MCF 10A (cell line): ENCODE results near the gene PXMP4. TPM values are rescaled to one million over a fixed set of nuclear protein-coding genes. Genes with fewer than 3 reads are reported as not detected.

Experiments
- BruUV-seq: library from RNA; stranded (reverse); fragments of 400-500 nt; replicated peaks from 2 replicates; lab custom pipeline; 2021; lab: Mats Ljungman, UMichigan
- CTCF ChIA-PET: fragments of 300-600 bp; sonication (Branson Sonifier 250); formaldehyde crosslinking; extraction: SDS; loops from one replicate; lab custom pipeline; 2021; ENCODE audit warnings: antibody characterized with exemption, inconsistent platforms; lab: Yijun Ruan, JAX
- POLR2A ChIA-PET: fragments of 300-600, 350-650 bp; sonication (Branson Sonifier 250); formaldehyde crosslinking; extraction: SDS; loops from one replicate; lab custom pipeline; 2020; ENCODE audit warnings: antibody characterized with exemption, inconsistent platforms; lab: Yijun Ruan, JAX
- DNase-seq: peaks from one replicate; pipeline ENCODE4 v3.0.0-alpha.2; 2018; ENCODE audit not compliant: unreplicated experiment
- H3K27ac Mint-ChIP-seq: one replicate; pipeline ENCODE4 v1.8.0; 2022; ENCODE audit warnings: mild to moderate bottlenecking, low read depth, mixed read lengths; ENCODE audit not compliant: unreplicated experiment
- H3K27me3 Mint-ChIP-seq: one replicate; pipeline ENCODE4 v1.8.0; 2022; ENCODE audit warnings: mixed read lengths; ENCODE audit not compliant: insufficient read depth, unreplicated experiment
- H3K36me3 Mint-ChIP-seq: one replicate; pipeline ENCODE4 v1.8.0; 2022; ENCODE audit warnings: mild to moderate bottlenecking, moderate library complexity, mixed read lengths; ENCODE audit not compliant: insufficient read depth, unreplicated experiment
- H3K4me1 Mint-ChIP-seq: one replicate; pipeline ENCODE4 v1.8.0; 2022; ENCODE audit warnings: mixed read lengths; ENCODE audit not compliant: insufficient read depth, unreplicated experiment
- H3K4me3 Mint-ChIP-seq: one replicate; pipeline ENCODE4 v1.8.0; 2022; ENCODE audit warnings: mild to moderate bottlenecking, moderate library complexity, mixed read lengths; ENCODE audit not compliant: unreplicated experiment
- H3K9me3 Mint-ChIP-seq: one replicate; pipeline ENCODE4 v1.8.0; 2022; ENCODE audit warnings: mixed read lengths; ENCODE audit not compliant: unreplicated experiment
- CTCF ChIP-seq: fragments of 200-600 bp; IDR thresholded peaks from one replicate; pipeline ENCODE4 v1.8.0; 2022; ENCODE audit warnings: antibody characterized with exemption, mild to moderate bottlenecking; ENCODE audit not compliant: unreplicated experiment
- intact Hi-C: fragments of 100-400 bp; cut with micrococcal nuclease; formaldehyde crosslinking; loops from 2 replicates; pipeline ENCODE4 v1.14.1; 2022
- total RNA-seq: library from RNA; stranded (reverse); gene quantifications from 2 replicates; pipeline ENCODE4 v1.2.3, GENCODE V29; 2022

The PXMP4 gene
- total RNA-seq, 1 experiment from 2014 or later = 3.9 TPM

- intact Hi-C loops = no loop called here
- no peaks in the 10 kb centered on the region for H3K4me1 Mint-ChIP-seq
- CTCF ChIA-PET = no interaction called here
- H3K4me3 Mint-ChIP-seq = no peak overlapping the region
- no TSS peak for BruUV-seq
- H3K27ac Mint-ChIP-seq = no peak overlapping the region
- H3K27me3 Mint-ChIP-seq = no peaks in the 10 kb centered on the region
- no peaks in the 10 kb centered on the region for H3K9me3 Mint-ChIP-seq
- no peak for DNase-seq
- TF ChIP-seq CTCF = no peak
- POLR2A ChIA-PET = interaction anchor here (0.7 to 1.0 kb wide), 3 partner anchors 13 to 127 kb away, joined by 3 to 4 read pairs (median 3); no protein-coding TSS in a partner anchor
- no peaks in the 10 kb centered on the region for H3K36me3 Mint-ChIP-seq
Measured at GRCh38 chr20:33693741-33694638, 26.1 kb downstream of the PXMP4 start.

DNA sequence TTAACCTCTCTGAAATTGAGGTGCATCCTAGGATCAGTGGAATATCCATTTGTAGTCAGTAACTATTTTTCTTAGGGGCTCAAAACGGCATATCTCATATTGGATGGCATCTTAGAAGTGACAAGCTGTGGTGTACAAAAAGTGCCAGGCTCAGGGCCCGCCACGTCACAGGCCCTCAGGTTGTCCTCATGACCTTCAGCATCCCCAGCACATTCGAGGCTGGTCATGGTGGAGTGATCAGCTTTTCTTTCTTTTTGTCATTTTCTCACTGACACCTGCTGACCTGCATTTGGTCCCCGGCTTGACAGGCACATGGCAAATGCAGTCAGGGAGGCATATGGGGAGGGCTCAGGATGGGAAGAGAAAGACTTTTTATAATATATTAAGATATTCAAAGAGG is 26.8 kb downstream of the PXMP4 start:
- CTCF ChIA-PET = interaction anchor here (0.6 kb wide), 1 partner anchor 318 kb away, joined by 3 read pairs; no protein-coding TSS in a partner anchor
- intact Hi-C loops = no loop called here
- Mint-ChIP-seq H3K9me3 (no peaks in the 10 kb centered on the region), H3K4me1 (no peaks in the 10 kb centered on the region), H3K36me3 (no peaks in the 10 kb centered on the region), H3K27ac (no peak overlapping the region), H3K4me3 (no peak overlapping the region), H3K27me3 (no peaks in the 10 kb centered on the region)
- POLR2A ChIA-PET = interaction anchor here (0.7 to 0.8 kb wide), 2 partner anchors 14 to 126 kb away, joined by 3 to 4 read pairs; no protein-coding TSS in a partner anchor
- no peak for TF ChIP-seq CTCF
- no TSS peak for BruUV-seq
- no peak for DNase-seq

- ChIA-PET POLR2A (interaction anchor here (0.5 kb wide), 1 partner anchor 1478 kb away, joined by 3 read pairs; no protein-coding TSS in a partner anchor), CTCF (no interaction called here)
- H3K4me3 Mint-ChIP-seq = no peak overlapping the region
- intact Hi-C loops = loop anchor here (10.0 kb wide), 1 partner anchor 125 kb away; the partner anchor contains the start of gene CHMP4B
- no peaks in the 10 kb centered on the region for H3K27me3 Mint-ChIP-seq
- peaks cover 9% of the 10 kb centered on the region for H3K4me1 Mint-ChIP-seq
- TF ChIP-seq CTCF = no peak
- no peaks in the 10 kb centered on the region for H3K9me3 Mint-ChIP-seq
- no TSS peak for BruUV-seq
- H3K36me3 Mint-ChIP-seq = peaks cover 3% of the 10 kb centered on the region
- DNase-seq = no peak
- H3K27ac Mint-ChIP-seq = no peak overlapping the region
Measured at GRCh38 chr20:33689973-33690372, 30.1 kb downstream of the PXMP4 start.

GRCh38 chr20:33689493-33689892 is 30.6 kb downstream of the PXMP4 start:
- peaks cover 4% of the 10 kb centered on the region for H3K36me3 Mint-ChIP-seq
- BruUV-seq = no TSS peak
- no peak overlapping the region for H3K27ac Mint-ChIP-seq
- DNase-seq = no peak
- intact Hi-C loops = loop anchor here (10.0 kb wide), 1 partner anchor 125 kb away; the partner anchor contains the start of gene CHMP4B
- ChIA-PET CTCF (interaction anchor here (0.6 kb wide), 1 partner anchor 91 kb away, joined by 3 read pairs; no protein-coding TSS in a partner anchor), POLR2A (interaction anchor here (0.5 to 0.8 kb wide), 2 partner anchors 171 to 1477 kb away, joined by 3 read pairs; no protein-coding TSS in a partner anchor)
- H3K4me3 Mint-ChIP-seq = no peak overlapping the region
- TF ChIP-seq CTCF = no peak
- no peaks in the 10 kb centered on the region for H3K27me3 Mint-ChIP-seq
- H3K4me1 Mint-ChIP-seq = peaks cover 13% of the 10 kb centered on the region
- H3K9me3 Mint-ChIP-seq = no peaks in the 10 kb centered on the region
